ENCODE results near the gene PFKFB1.

DNA sequence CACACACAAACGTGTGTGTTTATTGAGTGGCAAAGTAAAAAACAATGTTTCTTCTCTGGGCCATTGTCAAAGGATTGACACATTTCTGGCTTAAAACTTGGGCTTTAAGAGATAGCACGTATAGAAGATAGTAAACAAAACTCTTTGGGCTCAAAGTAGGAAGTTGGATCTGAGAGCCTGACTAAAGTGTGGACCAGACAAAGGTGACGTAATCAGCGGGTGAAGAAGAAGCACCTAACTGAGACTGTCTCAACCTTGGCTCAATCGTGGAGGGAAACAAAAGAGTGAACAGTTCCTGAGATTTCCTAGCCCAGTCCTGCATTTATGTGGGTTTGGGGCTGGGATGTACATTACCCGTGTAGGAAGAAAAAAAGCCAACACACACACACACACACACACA, 13.7 kb downstream of the PFKFB1 start:
- TF ChIP-seq POLR2AphosphoS5 (IDR thresholded peaks at IDR 0.05; ENCODE audit: low read depth, low read length) = no peak
- TF ChIP-seq, protein P1, sequence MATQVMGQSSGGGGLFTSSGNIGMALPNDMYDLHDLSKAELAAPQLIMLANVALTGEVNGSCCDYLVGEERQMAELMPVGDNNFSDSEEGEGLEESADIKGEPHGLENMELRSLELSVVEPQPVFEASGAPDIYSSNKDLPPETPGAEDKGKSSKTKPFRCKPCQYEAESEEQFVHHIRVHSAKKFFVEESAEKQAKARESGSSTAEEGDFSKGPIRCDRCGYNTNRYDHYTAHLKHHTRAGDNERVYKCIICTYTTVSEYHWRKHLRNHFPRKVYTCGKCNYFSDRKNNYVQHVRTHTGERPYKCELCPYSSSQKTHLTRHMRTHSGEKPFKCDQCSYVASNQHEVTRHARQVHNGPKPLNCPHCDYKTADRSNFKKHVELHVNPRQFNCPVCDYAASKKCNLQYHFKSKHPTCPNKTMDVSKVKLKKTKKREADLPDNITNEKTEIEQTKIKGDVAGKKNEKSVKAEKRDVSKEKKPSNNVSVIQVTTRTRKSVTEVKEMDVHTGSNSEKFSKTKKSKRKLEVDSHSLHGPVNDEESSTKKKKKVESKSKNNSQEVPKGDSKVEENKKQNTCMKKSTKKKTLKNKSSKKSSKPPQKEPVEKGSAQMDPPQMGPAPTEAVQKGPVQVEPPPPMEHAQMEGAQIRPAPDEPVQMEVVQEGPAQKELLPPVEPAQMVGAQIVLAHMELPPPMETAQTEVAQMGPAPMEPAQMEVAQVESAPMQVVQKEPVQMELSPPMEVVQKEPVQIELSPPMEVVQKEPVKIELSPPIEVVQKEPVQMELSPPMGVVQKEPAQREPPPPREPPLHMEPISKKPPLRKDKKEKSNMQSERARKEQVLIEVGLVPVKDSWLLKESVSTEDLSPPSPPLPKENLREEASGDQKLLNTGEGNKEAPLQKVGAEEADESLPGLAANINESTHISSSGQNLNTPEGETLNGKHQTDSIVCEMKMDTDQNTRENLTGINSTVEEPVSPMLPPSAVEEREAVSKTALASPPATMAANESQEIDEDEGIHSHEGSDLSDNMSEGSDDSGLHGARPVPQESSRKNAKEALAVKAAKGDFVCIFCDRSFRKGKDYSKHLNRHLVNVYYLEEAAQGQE (IDR thresholded peaks at IDR 0.05; ENCODE audit: insufficient read depth in 1 of 2, low read depth in 2 of 2, low read length in 2 of 2) = no peak
